ENCODE results near the gene ZNF70. TPM values are rescaled to one million over a fixed set of nuclear protein-coding genes. Genes with fewer than 3 reads are reported as not detected.

The ZNF70 gene
- total and polyA plus RNA-seq, 2 of the 13 experiments (the other 11 are each of a cell fraction or from before 2014, with no cell fraction given), result 0.62 to 3.6 TPM

GRCh38 chr22:23786261-23786710, 35.4 kb upstream of the ZNF70 start (continued):
- TF ChIP-seq ZBTB37 (CRISPR knock-in tag; IDR thresholded peaks at IDR 0.05) (no peak), SNRNP70 (IDR thresholded peaks at IDR 0.05; ENCODE audit: low read depth, low read length) (no peak), CBFB (CRISPR knock-in tag; IDR thresholded peaks at IDR 0.05) (0 out of 2 replicates have a peak, but pooled peaks have one; percentile 4), RXRB (CRISPR knock-in tag; IDR thresholded peaks at IDR 0.05; ENCODE audit: borderline replicate concordance) (0 out of 2 replicates have a peak, but pooled peaks have one; percentile 27), ZC3H13 (CRISPR knock-in tag; IDR thresholded peaks at IDR 0.05) (no peak), MLLT10 (CRISPR knock-in tag; IDR thresholded peaks at IDR 0.05) (no peak), ZFP90 (CRISPR knock-in tag; IDR thresholded peaks at IDR 0.05; ENCODE audit: borderline replicate concordance) (0 out of 2 replicates have a peak, but pooled peaks have one; percentile 44), ZNF781 (CRISPR knock-in tag; IDR thresholded peaks at IDR 0.05; ENCODE audit: borderline replicate concordance, not compliant biosample characterization) (no peak), RARG (CRISPR knock-in tag; IDR thresholded peaks at IDR 0.05; ENCODE audit: low read depth) (no peak), GATAD1 (CRISPR knock-in tag; IDR thresholded peaks at IDR 0.05) (no peak), FOXC1 (CRISPR knock-in tag; IDR thresholded peaks at IDR 0.05; ENCODE audit: borderline replicate concordance) (no peak), MYC (CRISPR knock-in tag; IDR thresholded peaks at IDR 0.05; ENCODE audit: borderline replicate concordance) (0 out of 2 replicates have a peak, but pooled peaks have one; percentile 9), ATF3 (CRISPR knock-in tag; IDR thresholded peaks at IDR 0.05) (no peak), ZNF543 (CRISPR knock-in tag; IDR thresholded peaks at IDR 0.05) (no peak), KLF6 (CRISPR knock-in tag; IDR thresholded peaks at IDR 0.05) (no peak), ZNF337 (CRISPR knock-in tag; IDR thresholded peaks at IDR 0.05; ENCODE audit: borderline replicate concordance, low read depth) (0 out of 2 replicates have a peak, but pooled peaks have one; percentile 14), HMGXB4 (CRISPR knock-in tag; IDR thresholded peaks at IDR 0.05; ENCODE audit: borderline replicate concordance in 1 of 2, low read depth in 1 of 2) (peak in 1 of 2 experiments; percentile 33; a peak in 2 of 4 replicates), ATAD3A (CRISPR knock-in tag; IDR thresholded peaks at IDR 0.05) (no peak), JDP2 (CRISPR knock-in tag; IDR thresholded peaks at IDR 0.05; ENCODE audit: borderline replicate concordance) (no peak), KLF12 (CRISPR knock-in tag; IDR thresholded peaks at IDR 0.05; ENCODE audit: borderline replicate concordance) (0 out of 2 replicates have a peak, but pooled peaks have one; percentile 20), NFATC3 (CRISPR knock-in tag; IDR thresholded peaks at IDR 0.05) (no peak), ZNF256 (CRISPR knock-in tag; conservative IDR thresholded peaks at IDR 0.05) (0 out of 2 replicates have a peak, but pooled peaks have one; percentile 16)
